H1 (cell line): ENCODE results near the gene EFNA3. TPM values are rescaled to one million over a fixed set of nuclear protein-coding genes. Genes with fewer than 3 reads are reported as not detected.

ENCODE experiments used
- CTCF ChIA-PET: fragments of 300-600 bp; sonication (Branson Sonifier 250); formaldehyde crosslinking; loops from one replicate; lab custom pipeline; 2021; ENCODE audit not compliant: partially characterized antibody; lab: Charles Lee
- POLR2A ChIA-PET: fragments of 300-600 bp; sonication (Branson Sonifier 250); formaldehyde crosslinking; loops from one replicate; lab custom pipeline; 2021; ENCODE audit warnings: inconsistent platforms; ENCODE audit not compliant: partially characterized antibody; lab: Charles Lee
- DNase-seq, 2 experiments: peaks; one replicate each; pipeline versions ENCODE4 v3.0.0 to v3.0.0-alpha.2; 2010 to 2022; ENCODE audit warnings: low spot score in 2 of 2, low read depth in 1 of 2, mixed read lengths in 1 of 2
- FAIRE-seq: peaks from 2 replicates; lab custom pipeline; 2011; peaks lifted over from hg19 to GRCh38; lab: Jason Lieb, UNC
- H2AFZ ChIP-seq: 2 replicates; pipeline ENCODE4 v1.8.1; 2012; ENCODE audit warnings: low read length, inconsistent platforms
- H2AK5ac ChIP-seq: 2 replicates; pipeline ENCODE4 v1.6.1; 2013; ENCODE audit warnings: low read depth, low read length
- H2BK120ac ChIP-seq: replicated peaks from 2 replicates; pipeline ENCODE3; 2013; ENCODE audit warnings: low read depth, low read length, inconsistent platforms
- H2BK12ac ChIP-seq: 2 replicates; pipeline ENCODE4 v1.6.1; 2013; ENCODE audit warnings: low read depth, low read length
- H2BK15ac ChIP-seq: 2 replicates; pipeline ENCODE4 v1.6.1; 2013; ENCODE audit warnings: low read length
- H2BK20ac ChIP-seq: 2 replicates; pipeline ENCODE4 v1.6.1; 2013; ENCODE audit warnings: low read length
- H2BK5ac ChIP-seq: 2 replicates; pipeline ENCODE4 v1.6.1; 2013; ENCODE audit warnings: low read depth, low read length
- H3K14ac ChIP-seq: 2 replicates; pipeline ENCODE4 v1.6.1; 2013; ENCODE audit warnings: inconsistent platforms; ENCODE audit not compliant: insufficient read length
- H3K18ac ChIP-seq: 2 replicates; pipeline ENCODE4 v1.6.1; 2013; ENCODE audit warnings: low read length; ENCODE audit errors: extremely low read depth
- H3K23ac ChIP-seq: 2 replicates; pipeline ENCODE4 v1.6.1; 2013; ENCODE audit warnings: inconsistent platforms; ENCODE audit not compliant: insufficient read length
- H3K23me2 ChIP-seq: 2 replicates; pipeline ENCODE4 v1.6.1; 2013; ENCODE audit warnings: low read depth, low read length
- H3K27ac ChIP-seq: 2 replicates; pipeline ENCODE4 v1.6.1; 2011; ENCODE audit warnings: low read depth, low read length, inconsistent platforms
- H3K27me3 ChIP-seq, 4 experiments: replicated peaks in 1 of 4; 1 replicate in 1 of 4; 2 replicates in 3 of 4; pipeline versions ENCODE4 v1.6.1 to v1.8.1; 2011 to 2013; ENCODE audit warnings: low read length in 3 of 4, mild to moderate bottlenecking in 3 of 4, inconsistent platforms in 2 of 4, mixed read lengths in 2 of 4, moderate library complexity in 1 of 4; ENCODE audit not compliant: control insufficient read depth in 3 of 4, insufficient read depth in 3 of 4; ENCODE audit errors: extremely low read depth in 1 of 4
- H3K36me3 ChIP-seq, 4 experiments: 2 replicates each; pipeline versions ENCODE4 v1.6.1 to v1.8.1; 2011 to 2013; ENCODE audit warnings: mild to moderate bottlenecking in 4 of 4, low read length in 3 of 4, moderate library complexity in 2 of 4, control low read depth in 1 of 4, inconsistent platforms in 1 of 4; ENCODE audit not compliant: insufficient read depth in 4 of 4, control insufficient read depth in 2 of 4
- H3K4ac ChIP-seq: replicated peaks from 2 replicates; pipeline ENCODE3; 2013; ENCODE audit warnings: low read length, low read depth, mixed read lengths, inconsistent platforms; ENCODE audit not compliant: insufficient read length
- H3K4me1 ChIP-seq, 4 experiments: replicated peaks in 1 of 4; 1 replicate in 1 of 4; 2 replicates in 3 of 4; pipeline versions ENCODE4 v1.6.1 to v1.8.1; 2011 to 2013; ENCODE audit warnings: low read length in 3 of 4, inconsistent platforms in 2 of 4, mixed read lengths in 1 of 4; ENCODE audit not compliant: insufficient read depth in 4 of 4, control insufficient read depth in 3 of 4
- H3K4me2 ChIP-seq, 2 experiments: 2 replicates each; pipeline versions ENCODE4 v1.6.1 to v1.8.1; 2011 to 2013; ENCODE audit warnings: low read depth in 2 of 2, low read length in 2 of 2, control low read depth in 1 of 2, inconsistent platforms in 1 of 2, mild to moderate bottlenecking in 1 of 2; ENCODE audit not compliant: insufficient read depth in 1 of 2
- H3K4me3 ChIP-seq, 4 experiments: fragments of 200-600, 300-600 bp in 1 of 4; sonication (generic), shearing (Covaris generic), sonication (Bioruptor Twin) in 1 of 4; 2 replicates each; pipeline versions ENCODE4 v1.5.1 to v1.8.1; 2011 to 2016; ENCODE audit warnings: low read length in 4 of 4, low read depth in 3 of 4, control low read depth in 2 of 4, inconsistent platforms in 2 of 4, mild to moderate bottlenecking in 2 of 4, mixed read lengths in 1 of 4, moderate library complexity in 1 of 4; ENCODE audit not compliant: insufficient read depth in 2 of 4; ENCODE audit errors: extremely low read depth in 1 of 4
- H3K56ac ChIP-seq: replicated peaks from 2 replicates; pipeline ENCODE3; 2013; ENCODE audit warnings: low read depth, mild to moderate bottlenecking, mixed read lengths, low read length, inconsistent platforms; ENCODE audit not compliant: insufficient read length
- H3K79me1 ChIP-seq: 2 replicates; pipeline ENCODE4 v1.6.1; 2013; ENCODE audit warnings: low read depth, low read length, control low read depth
- H3K79me2 ChIP-seq, 2 experiments: 2 replicates each; pipeline versions ENCODE4 v1.6.1 to v1.8.1; 2012 to 2013; ENCODE audit warnings: low read length in 2 of 2, mild to moderate bottlenecking in 2 of 2, inconsistent platforms in 1 of 2; ENCODE audit not compliant: insufficient read depth in 2 of 2, control insufficient read depth in 1 of 2
- H3K9ac ChIP-seq, 4 experiments: replicated peaks in 1 of 4; 1 replicate in 1 of 4; 2 replicates in 3 of 4; pipeline versions ENCODE4 v1.6.1 to v1.8.1; 2011 to 2013; ENCODE audit warnings: low read depth in 3 of 4, low read length in 3 of 4, control low read depth in 2 of 4, mild to moderate bottlenecking in 2 of 4, moderate library complexity in 2 of 4, inconsistent platforms in 1 of 4; ENCODE audit errors: extremely low read depth in 1 of 4
- H3K9me3 ChIP-seq, 2 experiments: 2 replicates each; pipeline versions ENCODE4 v1.6.1 to v1.8.1; 2012 to 2013; ENCODE audit warnings: mild to moderate bottlenecking in 2 of 2, moderate library complexity in 2 of 2, control low read depth in 1 of 2, inconsistent platforms in 1 of 2, low read depth in 1 of 2, low read length in 1 of 2, mixed read lengths in 1 of 2; ENCODE audit not compliant: insufficient read depth in 2 of 2
- H4K20me1 ChIP-seq, 2 experiments: replicated peaks in 1 of 2; 2 replicates each; pipeline versions ENCODE3 to v1.8.1; 2011 to 2013; ENCODE audit warnings: inconsistent platforms in 2 of 2, low read length in 2 of 2, mild to moderate bottlenecking in 1 of 2; ENCODE audit not compliant: insufficient read depth in 2 of 2, control insufficient read depth in 1 of 2
- H4K5ac ChIP-seq: 2 replicates; pipeline ENCODE4 v1.6.1; 2013; ENCODE audit warnings: low read length, low read depth, mixed read lengths, inconsistent platforms; ENCODE audit not compliant: insufficient read length
- H4K8ac ChIP-seq: 2 replicates; pipeline ENCODE4 v1.8.0; 2013; ENCODE audit warnings: mild to moderate bottlenecking, moderate library complexity, low read length, inconsistent platforms; ENCODE audit not compliant: insufficient read depth; ENCODE audit errors: extremely low read depth
- H4K91ac ChIP-seq: replicated peaks from 2 replicates; pipeline ENCODE3; 2013; ENCODE audit warnings: low read length, mixed read lengths, inconsistent platforms; ENCODE audit not compliant: insufficient read length
- ASH2L ChIP-seq: fragments of 200-600, 300-600 bp; sonication (generic); IDR thresholded peaks from one replicate; pipeline ENCODE4 v1.7.1; 2017; ENCODE audit warnings: low read length
- BRCA1 ChIP-seq: IDR thresholded peaks from 2 replicates; pipeline ENCODE4 v1.6.1; 2012; ENCODE audit warnings: low read depth, low read length, improper control_type of control experiment
- CTBP2 ChIP-seq: IDR thresholded peaks from 2 replicates; pipeline ENCODE4 v1.7.0; 2011; ENCODE audit warnings: borderline replicate concordance, mild to moderate bottlenecking, moderate library complexity, mixed read lengths, low read length; ENCODE audit not compliant: insufficient read depth, insufficient read length
- KDM1A ChIP-seq: fragments of 200-600, 300-600 bp; sonication (generic); IDR thresholded peaks from 2 replicates; pipeline ENCODE4 v1.7.1; 2016; ENCODE audit warnings: mild to moderate bottlenecking, low read length, borderline replicate concordance
- KDM5A ChIP-seq: fragments of 200-600 bp; IDR thresholded peaks from 2 replicates; pipeline ENCODE4 v1.7.1; 2012; ENCODE audit warnings: mild to moderate bottlenecking, low read length, inconsistent platforms, mixed read lengths
- NRF1 ChIP-seq: IDR thresholded peaks from 2 replicates; pipeline ENCODE4 v1.6.1; 2011; ENCODE audit warnings: mild to moderate bottlenecking, low read depth, low read length, improper control_type of control experiment
- RFX5 ChIP-seq: IDR thresholded peaks from 2 replicates; pipeline ENCODE4 v1.6.1; 2011; ENCODE audit warnings: low read depth, low read length, improper control_type of control experiment, borderline replicate concordance
- TCF12 ChIP-seq: IDR thresholded peaks from 2 replicates; pipeline ENCODE4 v1.6.1; 2011; ENCODE audit warnings: low read depth, mild to moderate bottlenecking, low read length
- YY1 ChIP-seq: IDR thresholded peaks from 2 replicates; pipeline ENCODE4 v1.6.1; 2011; ENCODE audit warnings: low read depth, mild to moderate bottlenecking, low read length
- WGBS, 2 experiments: shearing (Covaris generic) in 1 of 2; methylation state at CpG; one replicate each; pipeline versions ENCODE4 v1.1.6 to v1.1.7; 2013 to 2015; ENCODE audit warnings: low lambda C conversion rate in 2 of 2, mixed read lengths in 2 of 2, inconsistent platforms in 1 of 2, low coverage in 1 of 2, missing lambda C conversion rate in 1 of 2; ENCODE audit not compliant: insufficient replicate concordance in 2 of 2, insufficient coverage in 1 of 2, insufficient read length in 1 of 2; ENCODE audit errors: extremely low coverage in 1 of 2, missing lambda C conversion rate in 1 of 2; 5-methylcytosine and 5-hydroxymethylcytosine counted together
- polyA plus RNA-seq, 7 experiments: library from polyadenylated mRNA; depleted of rRNA in 3 of 7; stranded (reverse) in 5 of 7; unstranded in 2 of 7; fragments of >200 nt in 5 of 7; fragments of 200-250 nt in 2 of 7; gene quantifications; 1 replicate in 5 of 7; 2 replicates in 1 of 7; 4 replicates in 1 of 7; pipeline versions ENCODE4 v1.2.1 to v1.2.3, GENCODE V29; 2011 to 2013; ENCODE audit warnings: missing spikeins in 2 of 7, mixed read lengths in 2 of 7
- total RNA-seq: library from RNA; stranded (reverse); fragmentation: NEBNext Ultra II Directional; extraction: Animal tissue kit (Norgen Biotek cat#: 25700); gene quantifications from 2 replicates; pipeline ENCODE4 v1.2.1, GENCODE V29; 2021
- TF ChIP-seq, protein P1 (sequence below): IDR thresholded peaks from 2 replicates; pipeline ENCODE4 v1.6.1; 2011; ENCODE audit warnings: low read length, improper control_type of control experiment

Gene EFNA3
- total and polyA plus RNA-seq, 2 of the 8 experiments (the other 6 are each of a cell fraction or from before 2014, with no cell fraction given) = 10.8 to 13.8 TPM

DNA sequence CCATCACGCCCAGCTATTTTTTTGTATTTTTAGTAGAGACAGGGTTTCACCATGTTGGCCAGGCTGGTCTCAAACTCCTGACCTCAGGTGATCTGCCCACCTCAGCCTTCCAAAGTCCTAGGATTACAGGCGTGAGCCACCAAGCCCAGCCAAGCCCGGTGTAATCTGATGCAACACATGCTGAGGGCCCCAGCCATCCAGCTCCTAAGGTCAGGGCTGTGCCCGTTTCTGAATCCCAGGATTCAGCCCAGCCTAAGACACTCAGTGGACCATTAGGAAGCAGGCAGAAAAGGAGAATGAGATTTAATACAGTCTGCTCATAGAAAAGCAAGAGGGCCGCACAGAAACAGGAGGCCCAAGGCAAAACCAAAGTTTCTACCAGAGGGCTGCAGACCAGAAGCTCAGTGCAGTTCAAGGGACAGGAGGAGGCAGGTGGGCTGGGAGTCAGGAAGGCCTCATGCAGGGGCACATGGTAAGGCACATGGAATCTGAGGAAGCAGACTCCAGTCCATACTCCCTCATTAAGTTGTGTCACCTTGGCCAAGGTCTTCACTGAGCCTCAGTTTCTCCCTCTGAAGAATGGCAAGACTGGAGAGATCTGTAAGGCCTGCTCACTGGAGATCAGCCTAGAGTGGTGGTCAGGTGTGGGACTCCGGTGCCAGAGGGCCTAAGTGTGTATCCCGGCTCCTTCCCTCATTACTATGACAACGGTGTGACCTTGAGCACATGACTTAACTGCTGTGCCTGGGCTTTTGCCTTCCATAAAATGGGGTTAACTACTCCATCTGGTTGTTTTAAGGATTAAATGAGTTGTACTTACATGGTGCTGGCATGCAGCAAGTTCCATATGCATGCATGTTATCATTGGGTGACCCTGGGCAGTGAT is 29.9 kb upstream of the EFNA3 start:
- no peak overlapping the region for H3K23ac ChIP-seq
- H3K14ac ChIP-seq = no peak overlapping the region
- H3K4me2 ChIP-seq = no peak overlapping the region
- peaks cover 0 to 18% (median 12%) of the 10 kb centered on the region in 4 experiments; a peak in 5 of 7 replicates for H3K27me3 ChIP-seq
- no peaks in the 10 kb centered on the region for H3K79me1 ChIP-seq
- 0 out of 2 replicates have a peak overlapping the region, but pooled peaks have one; percentile 35 for H2BK5ac ChIP-seq
- H4K5ac ChIP-seq = no peak overlapping the region
- peaks cover 16% of the 10 kb centered on the region for H3K23me2 ChIP-seq
- H3K18ac ChIP-seq = no peak overlapping the region
- H2BK20ac ChIP-seq = peak overlapping the region; percentile 73; the same call in 1 of the 2 replicates
- H3K79me2 ChIP-seq = no peaks in the 10 kb centered on the region
- no peak overlapping the region for H3K27ac ChIP-seq
- ChIA-PET CTCF (interaction anchor here (1.2 to 33.9 kb wide), 9 partner anchors 4 to 76 kb away, joined by 3 to 907 read pairs (median 72); partner anchors contain the start of genes ADAM15, DCST1, DCST2 and EFNA3), POLR2A (interaction anchor here (0.5 to 1.7 kb wide), 7 partner anchors 8 to 139 kb away, joined by 3 to 7 read pairs (median 4); no protein-coding TSS in a partner anchor)
- H4K20me1 ChIP-seq = peaks cover 2 to 7% of the 10 kb centered on the region in 2 experiments
- no peak for FAIRE-seq
- DNase-seq = no peak
- H2BK15ac ChIP-seq = peak overlapping the region; percentile 99; the same call in 1 of the 2 replicates
- 0 out of 2 replicates have a peak overlapping the region, but pooled peaks have one; percentile 44 for H2BK12ac ChIP-seq
- no peak overlapping the region for H3K4ac ChIP-seq
- H2AK5ac ChIP-seq = peak overlapping the region; percentile 97
- no peak overlapping the region for H4K8ac ChIP-seq
- H3K4me3 ChIP-seq = no peak overlapping the region
- H2BK120ac ChIP-seq = no peak overlapping the region
- H3K9ac ChIP-seq = 0 out of 7 replicates have a peak overlapping the region, but pooled peaks of 1 of the 4 experiments have one; percentile 4
- H3K56ac ChIP-seq = no peak overlapping the region
- H3K4me1 ChIP-seq = peaks cover 5 to 33% (median 13%) of the 10 kb centered on the region in 4 experiments; a peak in 6 of 7 replicates
- H3K36me3 ChIP-seq = no peaks in the 10 kb centered on the region
- H2AFZ ChIP-seq = no peak overlapping the region
- no peaks in the 10 kb centered on the region for H3K9me3 ChIP-seq
- 89% methylated on average over 8 of the region's 8 CpGs; no CpG with 5 or more reads in 1 of the 2 experiments for WGBS, 2 experiments
- H4K91ac ChIP-seq = peak overlapping the region; percentile 61
- TF ChIP-seq ASH2L = no peak
- TF ChIP-seq KDM5A = no peak
- no peak for TF ChIP-seq YY1
- TF ChIP-seq RFX5 = no peak
- no peak for TF ChIP-seq CTBP2
- no peak for TF ChIP-seq TCF12
- TF ChIP-seq NRF1 = no peak
- TF ChIP-seq KDM1A = no peak
- TF ChIP-seq, protein P1, sequence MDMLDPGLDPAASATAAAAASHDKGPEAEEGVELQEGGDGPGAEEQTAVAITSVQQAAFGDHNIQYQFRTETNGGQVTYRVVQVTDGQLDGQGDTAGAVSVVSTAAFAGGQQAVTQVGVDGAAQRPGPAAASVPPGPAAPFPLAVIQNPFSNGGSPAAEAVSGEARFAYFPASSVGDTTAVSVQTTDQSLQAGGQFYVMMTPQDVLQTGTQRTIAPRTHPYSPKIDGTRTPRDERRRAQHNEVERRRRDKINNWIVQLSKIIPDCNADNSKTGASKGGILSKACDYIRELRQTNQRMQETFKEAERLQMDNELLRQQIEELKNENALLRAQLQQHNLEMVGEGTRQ = no peak
- TF ChIP-seq BRCA1 = no peak
